Stomach (tissue), 9 donors: Measurements from ENCODE around the gene NCKIPSD. TPM values are rescaled to one million over a fixed set of nuclear protein-coding genes. Genes with fewer than 3 reads are reported as not detected.

Experiments
- DNase-seq, 2 donors: peaks; one replicate each; pipeline versions ENCODE4 v3.0.0 to v3.0.0-alpha.2; 2013 to 2019
- H3K27ac ChIP-seq, 5 donors: fragments of 200-600 bp in 4 of 5; sonication (generic) in 4 of 5; one replicate each; pipeline ENCODE4 v1.5.1; 2013 to 2019; ENCODE audit warnings: mild to moderate bottlenecking in 1 of 5, moderate library complexity in 1 of 5
- H3K27me3 ChIP-seq, 3 donors: fragments of 200-600 bp; sonication (generic); one replicate each; pipeline ENCODE4 v1.5.1; 2017 to 2019; ENCODE audit warnings: mixed run types in 1 of 3
- H3K36me3 ChIP-seq, 4 donors: fragments of 200-600 bp; sonication (generic); 1 replicate in 3 of 4; 2 replicates in 1 of 4; pipeline ENCODE4 v1.5.1; 2016 to 2019
- H3K4me1 ChIP-seq, 4 donors: fragments of 200-600 bp; sonication (generic); one replicate each; pipeline ENCODE4 v1.5.1; 2016 to 2019
- H3K4me3 ChIP-seq, 4 donors: fragments of 200-600 bp; sonication (generic) in 3 of 4; one replicate each; pipeline ENCODE4 v1.5.1; 2016 to 2019; ENCODE audit warnings: mild to moderate bottlenecking in 1 of 4
- H3K9me3 ChIP-seq, 4 donors: fragments of 200-600 bp; sonication (generic); one replicate each; pipeline ENCODE4 v1.5.1; 2016 to 2019
- EP300 ChIP-seq: sonication (generic); formaldehyde crosslinking; IDR thresholded peaks from one replicate; pipeline ENCODE4 v1.6.1; 2017; ENCODE audit warnings: antibody characterized with exemption
- POLR2A ChIP-seq, 4 donors: fragments of 450-650 bp; IDR thresholded peaks; one replicate each; pipeline ENCODE4 v1.6.1; 2016; ENCODE audit warnings: antibody characterized with exemption in 4 of 4, control low read depth in 2 of 4, mild to moderate bottlenecking in 1 of 4, moderate library complexity in 1 of 4
- POLR2AphosphoS5 ChIP-seq, 3 donors: sonication (generic); formaldehyde crosslinking; IDR thresholded peaks; one replicate each; pipeline ENCODE4 v1.6.1; 2016; ENCODE audit warnings: antibody characterized with exemption in 3 of 3
- whole genome bisulfite sequencing, 5 donors: extraction: QIAGEN DNeasy Blood & Tissue Kit in 3 of 5; methylation state at CpG; one replicate each; pipeline versions ENCODE4 v1.1.5 to v1.1.7; 2013 to 2018; 5-methylcytosine and 5-hydroxymethylcytosine counted together
- intact Hi-C: fragments of 100-400 bp; cut with DNase I; formaldehyde crosslinking; loops from one replicate; pipeline ENCODE4 v1.15.1; 2023; ENCODE audit warnings: low total_unique reads
- polyA plus RNA-seq, 3 donors: library from polyadenylated mRNA; stranded (reverse); fragments of 200-250 nt; gene quantifications; one replicate each; pipeline ENCODE4 v1.2.3, GENCODE V29; 2013
- total RNA-seq, 5 donors: library from RNA; depleted of rRNA; stranded (reverse); fragments of >200 nt; gene quantifications; one replicate each; pipeline versions ENCODE4 v1.1.0 to v1.2.3, GENCODE V29; 2014 to 2016
- TF ChIP-seq, protein P1 (sequence below), 7 experiments: fragments of 450-650 bp in 4 of 7; fragments of 200-600 bp in 3 of 7; sonication (generic) in 3 of 7; IDR thresholded peaks; one replicate each; pipeline ENCODE4 v1.5.1; 2016 to 2019; ENCODE audit warnings: antibody characterized with exemption in 7 of 7, control low read depth in 2 of 7, mild to moderate bottlenecking in 1 of 7
- donor health status: healthy with polysubstance abuse.
- donor health status: Bipolar disorder and iron deficiency.
- donor health status: healthy.

Gene NCKIPSD
- total and polyA plus RNA-seq, 8 donors, result 6.1 to 46.7 (median 17.4) TPM

DNA sequence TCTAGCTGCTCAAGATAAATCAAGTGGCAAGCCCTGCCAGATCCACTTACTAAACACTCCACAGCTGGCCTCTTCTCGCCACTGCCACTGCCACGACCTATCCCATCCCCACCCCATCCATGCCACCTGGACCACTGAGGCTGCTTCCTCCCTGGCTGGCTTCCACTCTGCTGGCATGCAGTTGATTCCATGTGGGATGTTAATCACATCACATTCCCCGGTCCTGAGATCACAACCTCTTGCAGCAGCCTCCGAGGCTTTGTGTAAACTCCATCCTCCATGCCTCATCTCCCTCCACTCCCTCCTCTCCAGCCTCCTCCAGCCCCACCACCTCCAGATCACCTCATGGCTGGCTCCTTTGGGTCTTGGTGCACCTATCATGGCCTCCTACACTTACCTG lies 7.7 kb downstream of the NCKIPSD start:
- intact Hi-C loops, result no loop called here
- Histone ChIP-seq H3K27me3 (no peaks in the 10 kb centered on the region), H3K36me3 (peaks cover 38 to 91% (median 88%) of the 10 kb centered on the region in 4 donors), H3K27ac (no peak overlapping the region), H3K9me3 (no peaks in the 10 kb centered on the region), H3K4me1 (peaks cover under 1 to 2% (median 2%) of the 10 kb centered on the region in 4 donors), H3K4me3 (no peak overlapping the region)
- TF ChIP-seq POLR2A (IDR thresholded peaks at IDR 0.05) (no peak), POLR2AphosphoS5 (IDR thresholded peaks at IDR 0.05) (no peak), EP300 (no peak)
- TF ChIP-seq, protein P1, sequence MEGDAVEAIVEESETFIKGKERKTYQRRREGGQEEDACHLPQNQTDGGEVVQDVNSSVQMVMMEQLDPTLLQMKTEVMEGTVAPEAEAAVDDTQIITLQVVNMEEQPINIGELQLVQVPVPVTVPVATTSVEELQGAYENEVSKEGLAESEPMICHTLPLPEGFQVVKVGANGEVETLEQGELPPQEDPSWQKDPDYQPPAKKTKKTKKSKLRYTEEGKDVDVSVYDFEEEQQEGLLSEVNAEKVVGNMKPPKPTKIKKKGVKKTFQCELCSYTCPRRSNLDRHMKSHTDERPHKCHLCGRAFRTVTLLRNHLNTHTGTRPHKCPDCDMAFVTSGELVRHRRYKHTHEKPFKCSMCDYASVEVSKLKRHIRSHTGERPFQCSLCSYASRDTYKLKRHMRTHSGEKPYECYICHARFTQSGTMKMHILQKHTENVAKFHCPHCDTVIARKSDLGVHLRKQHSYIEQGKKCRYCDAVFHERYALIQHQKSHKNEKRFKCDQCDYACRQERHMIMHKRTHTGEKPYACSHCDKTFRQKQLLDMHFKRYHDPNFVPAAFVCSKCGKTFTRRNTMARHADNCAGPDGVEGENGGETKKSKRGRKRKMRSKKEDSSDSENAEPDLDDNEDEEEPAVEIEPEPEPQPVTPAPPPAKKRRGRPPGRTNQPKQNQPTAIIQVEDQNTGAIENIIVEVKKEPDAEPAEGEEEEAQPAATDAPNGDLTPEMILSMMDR (IDR thresholded peaks at IDR 0.05), result no peak
- DNase-seq, result no peak
- WGBS, 5 donors, result 68 to 88% (median 82%) methylated on average over 4 of the region's 4 CpGs

DNA sequence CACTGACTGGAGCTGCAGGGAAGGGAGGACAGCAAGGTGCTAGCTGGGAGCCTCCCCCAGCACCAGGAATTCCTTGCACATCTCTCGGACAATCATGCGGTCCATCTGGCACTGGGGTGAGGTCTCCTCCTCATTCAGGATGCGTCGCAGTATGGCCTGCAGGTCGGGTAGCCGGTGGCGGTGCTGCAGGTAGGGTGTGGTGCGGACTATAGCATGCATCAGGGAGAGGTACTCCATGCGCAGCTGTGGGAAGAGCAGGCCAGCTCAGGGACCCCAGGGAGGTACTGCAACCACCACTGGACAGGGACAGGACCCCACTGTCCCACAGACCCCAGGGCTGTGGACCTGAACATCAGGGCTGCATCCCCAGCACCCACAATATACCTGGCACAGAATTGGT lies 11.2 kb downstream of the NCKIPSD start:
- Histone ChIP-seq H3K4me3 (no peak overlapping the region), H3K27me3 (no peaks in the 10 kb centered on the region), H3K9me3 (no peaks in the 10 kb centered on the region), H3K27ac (no peak overlapping the region), H3K4me1 (no peaks in the 10 kb centered on the region), H3K36me3 (peaks cover 14 to 73% (median 68%) of the 10 kb centered on the region in 4 donors)
- intact Hi-C loops, result no loop called here
- WGBS, 5 donors, result 90 to 98% (median 93%) methylated on average over 6 to 9 of the region's 9 CpGs
- DNase-seq, result no peak
- TF ChIP-seq EP300 (no peak), POLR2AphosphoS5 (IDR thresholded peaks at IDR 0.05) (no peak), POLR2A (IDR thresholded peaks at IDR 0.05) (no peak)
- TF ChIP-seq, protein P1 (IDR thresholded peaks at IDR 0.05), result no peak

DNA sequence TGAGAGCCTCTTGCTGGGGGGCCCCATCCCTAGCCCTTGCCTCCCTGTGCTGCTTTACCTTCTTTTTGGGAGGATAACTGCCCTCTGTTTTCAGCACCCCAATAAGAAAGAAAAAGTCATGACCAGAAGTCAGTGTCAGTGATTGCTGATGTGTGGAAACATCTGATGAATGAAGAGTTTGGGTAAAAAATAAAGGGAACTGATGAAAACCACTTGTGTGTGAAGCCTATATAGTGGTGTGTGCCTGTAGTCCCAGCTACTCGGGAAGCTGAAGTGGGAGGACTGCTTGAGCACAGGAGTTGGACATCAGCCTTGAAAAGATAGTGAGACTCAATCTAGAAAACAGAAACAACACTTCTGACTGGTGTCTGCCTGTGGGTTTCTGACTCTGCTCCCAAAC lies 13.2 kb downstream of the NCKIPSD start:
- intact Hi-C loops, result no loop called here

DNA sequence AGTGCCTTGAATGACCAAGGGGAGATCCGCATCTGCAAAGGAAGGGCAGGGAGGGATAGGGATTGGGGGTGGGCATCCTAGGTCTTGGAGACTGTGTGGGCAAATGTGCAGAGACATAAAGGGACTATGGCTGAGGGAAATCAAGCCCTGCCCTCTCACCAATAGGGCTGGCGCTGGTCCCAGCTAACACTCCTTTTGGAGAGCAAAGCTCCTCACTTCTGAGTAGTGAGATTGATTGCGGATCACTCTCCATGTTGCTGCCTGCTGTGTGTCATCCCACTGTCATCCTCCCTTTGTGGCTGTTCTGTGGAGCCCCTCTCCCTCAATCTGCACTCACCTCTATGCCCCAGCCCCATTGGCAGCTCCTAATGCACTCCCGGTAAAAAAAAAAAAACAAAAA lies 20.8 kb downstream of the NCKIPSD start:
- 83 to 87% (median 87%) methylated on average over 4 of the region's 4 CpGs for WGBS, 5 donors
- Histone ChIP-seq H3K4me1 (peaks cover 19 to 34% (median 33%) of the 10 kb centered on the region in 4 donors), H3K27me3 (peaks cover 0 to 46% (median 38%) of the 10 kb centered on the region in 3 donors), H3K4me3 (no peak overlapping the region), H3K9me3 (no peaks in the 10 kb centered on the region), H3K27ac (peak overlapping the region in 2 of 5 donors; percentile 87 to 88), H3K36me3 (no peaks in the 10 kb centered on the region)
- DNase-seq, result peak in 1 of 2 donors; percentile 18
- TF ChIP-seq EP300, result no peak
- no peak for TF ChIP-seq POLR2AphosphoS5 (IDR thresholded peaks at IDR 0.05)
- no peak for TF ChIP-seq POLR2A (IDR thresholded peaks at IDR 0.05)
- TF ChIP-seq, protein P1 (IDR thresholded peaks at IDR 0.05), result no peak
- intact Hi-C loops, result no loop called here

More for the DNA sequence above, 13.2 kb downstream of the NCKIPSD start:
- no peaks in the 10 kb centered on the region for H3K4me1 ChIP-seq
- TF ChIP-seq, protein P1 (IDR thresholded peaks at IDR 0.05), result no peak
- no peak for TF ChIP-seq POLR2A (IDR thresholded peaks at IDR 0.05)
- TF ChIP-seq POLR2AphosphoS5 (IDR thresholded peaks at IDR 0.05), result no peak
- no peak for TF ChIP-seq EP300
- H3K27ac ChIP-seq, result no peak overlapping the region
- H3K36me3 ChIP-seq, result peaks cover 5 to 54% (median 48%) of the 10 kb centered on the region in 4 donors
- no peaks in the 10 kb centered on the region for H3K27me3 ChIP-seq
- DNase-seq, result no peak
- 63 to 82% (median 67%) methylated on average over 1 of the region's 1 CpG for WGBS, 5 donors
- H3K9me3 ChIP-seq, result no peaks in the 10 kb centered on the region
- H3K4me3 ChIP-seq, result no peak overlapping the region
